HG03565 (cell line): ENCODE results near the gene SPAG9.

Experiments used
- ATAC-seq: cut with Tn5 transposase; IDR thresholded peaks from one replicate; pipeline ENCODE4 v1.9.1; 2021; ENCODE audit warnings: mild to moderate bottlenecking, moderate library complexity; ENCODE audit not compliant: unreplicated experiment

Gene SPAG9

GRCh38 chr17:50955667-50956120 lies 165.0 kb downstream of the SPAG9 start:
- no peak for ATAC-seq

DNA sequence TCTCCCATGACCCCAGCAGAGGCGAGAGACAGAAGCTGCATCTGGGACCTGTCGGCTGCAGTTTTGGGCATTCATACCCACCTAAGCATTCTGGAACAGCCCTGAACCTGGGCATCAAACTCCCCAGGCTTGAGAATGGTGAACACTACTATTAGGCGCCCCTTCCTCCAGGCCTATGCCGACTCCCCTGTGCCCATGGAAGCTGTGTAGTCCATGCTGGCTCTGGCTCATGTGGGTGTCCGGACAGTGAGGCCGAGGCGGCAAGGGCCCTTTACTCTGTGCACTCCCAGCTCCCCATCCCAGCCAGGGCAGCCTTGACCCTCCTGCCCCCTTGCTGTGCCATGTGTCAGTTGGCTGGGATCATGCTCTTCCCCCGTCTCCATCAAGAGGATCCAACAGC lies 165.5 kb downstream of the SPAG9 start:
- ATAC-seq, result no peak

DNA sequence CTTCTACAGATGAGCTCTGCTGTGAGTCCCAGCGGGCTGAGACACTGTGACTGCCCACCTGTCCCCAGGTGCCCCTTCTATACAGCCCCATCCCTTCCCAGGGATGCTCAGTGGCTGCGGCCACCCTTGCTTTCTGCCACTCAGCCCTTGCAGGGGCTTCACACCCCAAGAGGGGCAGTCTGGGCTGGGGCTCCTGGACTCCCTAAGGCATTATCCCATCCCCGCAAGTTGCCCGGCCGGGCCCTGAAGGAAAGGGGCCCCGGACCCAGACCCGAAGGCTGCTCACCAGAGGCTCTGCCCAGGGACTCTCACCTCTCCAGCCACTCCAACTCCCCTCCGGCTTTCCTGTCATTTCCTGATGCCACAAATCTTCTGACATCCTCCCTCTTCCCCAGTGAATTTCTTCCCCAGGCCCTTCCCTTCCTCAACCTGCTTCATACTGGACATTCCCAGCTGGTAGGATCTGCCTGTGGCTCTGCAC lies 166.0 kb downstream of the SPAG9 start:
- no peak for ATAC-seq

DNA sequence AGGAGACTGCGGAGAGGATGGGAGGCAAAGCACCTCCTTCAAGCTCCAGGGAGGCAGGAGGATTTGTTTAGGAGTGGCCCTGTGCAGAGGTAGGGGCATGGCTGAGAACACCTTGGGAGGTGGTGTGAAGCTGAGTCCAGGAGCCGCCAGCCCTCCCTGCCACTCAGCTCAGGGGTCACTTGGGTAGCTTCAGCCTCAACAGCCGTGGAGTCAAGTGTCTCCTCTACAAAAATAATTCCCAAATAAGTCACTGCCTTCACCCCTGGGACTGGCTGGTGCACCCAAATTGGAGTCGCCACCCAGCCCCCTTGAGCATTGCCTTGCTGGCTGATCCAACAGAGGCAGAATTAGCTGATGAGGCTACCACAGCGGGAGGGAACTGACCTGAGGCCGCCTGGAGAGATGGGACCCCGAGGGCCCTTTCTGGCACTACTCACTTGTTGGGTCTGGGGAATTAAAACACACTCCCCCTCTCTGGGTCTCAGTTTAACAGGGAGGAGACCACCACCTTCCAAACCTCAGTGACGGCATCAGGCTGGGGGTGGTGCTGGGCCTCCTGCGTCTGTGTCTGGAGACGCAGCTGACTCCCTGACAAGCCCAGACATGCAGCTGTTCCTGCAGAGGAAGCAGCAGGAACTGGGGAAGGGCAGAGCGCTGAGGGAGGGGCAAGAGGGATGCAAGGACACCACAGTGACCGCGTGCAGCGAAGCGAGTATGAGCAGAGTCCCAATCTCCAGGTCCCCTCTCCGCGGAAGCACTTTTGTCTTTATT lies 166.7 kb downstream of the SPAG9 start:
- ATAC-seq, result no peak

DNA sequence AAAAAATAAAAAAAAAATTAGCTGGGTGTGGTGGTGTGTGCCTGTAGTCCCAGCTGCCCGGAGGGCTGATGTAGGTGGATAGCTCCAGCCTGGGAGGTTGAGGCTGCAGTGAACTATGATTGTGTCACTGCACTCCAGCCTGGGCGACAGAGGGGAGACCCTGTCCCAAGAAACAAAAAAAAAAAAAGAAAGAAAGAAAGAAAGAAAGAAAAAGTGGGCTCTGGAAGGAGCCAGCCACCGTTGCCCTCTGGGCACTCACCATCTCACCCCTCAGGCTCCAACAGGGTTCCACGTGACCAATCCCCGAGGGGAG lies 167.2 kb downstream of the SPAG9 start:
- no peak for ATAC-seq

DNA sequence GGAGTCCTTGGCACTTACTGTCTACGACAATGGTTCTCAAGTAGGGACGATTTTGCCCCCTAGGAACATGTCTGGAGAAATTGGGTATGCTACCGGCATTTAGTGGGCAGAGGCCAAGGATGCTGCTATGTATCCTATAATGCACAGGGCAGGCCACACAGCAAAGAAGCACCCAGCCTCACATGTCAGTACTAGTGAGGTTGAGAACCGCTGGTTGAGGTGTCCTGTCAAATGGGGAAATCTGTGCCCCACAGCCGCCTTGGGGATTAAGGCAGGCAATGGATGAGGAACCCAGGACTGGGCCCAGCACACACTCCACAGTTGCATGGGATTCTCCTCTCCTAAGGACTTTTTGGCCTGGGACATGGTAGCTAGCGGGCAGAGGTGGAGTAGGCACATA lies 167.8 kb downstream of the SPAG9 start:
- ATAC-seq, result no peak

GRCh38 chr17:50952013-50952412 lies 168.7 kb downstream of the SPAG9 start:
- no peak for ATAC-seq

- no peak for ATAC-seq
Observed at GRCh38 chr17:50949989-50950877, 170.4 kb downstream of the SPAG9 start.

DNA sequence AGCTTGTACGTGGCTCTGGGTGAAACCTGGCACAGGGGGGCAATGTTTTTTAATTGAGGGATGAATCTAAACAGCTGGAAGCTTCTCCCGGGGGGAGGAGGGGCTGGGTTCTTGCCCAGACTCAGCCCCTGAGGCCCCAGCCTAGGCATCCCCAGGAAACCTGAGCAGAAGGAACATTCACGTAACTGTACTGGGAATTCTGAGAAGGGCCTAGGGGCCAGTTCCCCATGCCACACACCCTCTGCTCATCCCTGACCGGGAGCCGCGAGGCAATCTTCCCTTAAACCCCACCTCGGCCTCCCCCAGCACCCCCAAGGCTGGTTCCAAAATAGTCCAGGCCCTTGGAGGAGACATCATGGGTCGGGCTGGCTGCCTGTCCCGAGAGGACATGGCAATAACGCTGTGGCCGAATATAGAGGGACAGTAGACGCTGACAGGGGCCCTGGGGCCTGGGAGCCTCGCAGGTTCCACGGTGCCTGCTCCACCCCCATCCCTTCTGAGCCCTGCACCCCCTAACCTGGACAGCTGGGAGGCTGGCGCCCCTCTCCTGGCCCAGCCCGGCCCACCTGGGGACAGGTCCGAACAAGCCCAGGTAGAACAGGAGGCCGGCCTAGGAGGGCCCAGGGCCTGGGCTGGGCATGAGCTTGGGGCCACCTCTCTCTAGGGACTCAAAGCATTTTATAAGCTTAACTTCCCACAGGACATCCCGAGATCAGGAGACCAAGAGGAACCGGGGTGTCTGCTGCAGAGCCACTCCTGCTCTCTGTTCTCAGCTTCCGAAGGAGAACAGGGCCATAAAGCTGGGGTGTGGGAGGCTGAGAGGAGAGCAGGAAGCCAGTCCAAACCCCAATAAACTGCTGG lies 171.3 kb downstream of the SPAG9 start:
- no peak for ATAC-seq

DNA sequence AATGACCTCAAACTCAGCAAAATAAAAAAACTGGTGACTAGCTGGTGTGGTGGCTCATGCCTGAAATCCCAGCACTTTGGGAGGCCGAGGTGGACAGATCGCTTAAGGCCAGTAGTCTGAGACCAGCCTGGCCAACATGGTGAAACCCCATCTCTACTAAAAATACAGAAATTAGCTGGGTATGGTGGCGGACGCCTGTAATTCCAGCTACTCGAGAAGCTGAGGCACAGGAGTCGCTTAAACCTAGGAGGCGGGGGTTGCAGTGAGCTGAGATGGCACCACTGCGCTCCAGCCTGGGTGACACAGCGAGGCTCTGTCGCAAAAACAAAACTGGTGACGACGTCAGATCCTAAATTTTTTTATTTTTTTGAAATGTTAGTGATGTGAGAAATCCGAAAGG lies 172.0 kb downstream of the SPAG9 start:
- no peak for ATAC-seq

GRCh38 chr17:50947782-50948543 lies 172.7 kb downstream of the SPAG9 start:
- ATAC-seq, result no peak

DNA sequence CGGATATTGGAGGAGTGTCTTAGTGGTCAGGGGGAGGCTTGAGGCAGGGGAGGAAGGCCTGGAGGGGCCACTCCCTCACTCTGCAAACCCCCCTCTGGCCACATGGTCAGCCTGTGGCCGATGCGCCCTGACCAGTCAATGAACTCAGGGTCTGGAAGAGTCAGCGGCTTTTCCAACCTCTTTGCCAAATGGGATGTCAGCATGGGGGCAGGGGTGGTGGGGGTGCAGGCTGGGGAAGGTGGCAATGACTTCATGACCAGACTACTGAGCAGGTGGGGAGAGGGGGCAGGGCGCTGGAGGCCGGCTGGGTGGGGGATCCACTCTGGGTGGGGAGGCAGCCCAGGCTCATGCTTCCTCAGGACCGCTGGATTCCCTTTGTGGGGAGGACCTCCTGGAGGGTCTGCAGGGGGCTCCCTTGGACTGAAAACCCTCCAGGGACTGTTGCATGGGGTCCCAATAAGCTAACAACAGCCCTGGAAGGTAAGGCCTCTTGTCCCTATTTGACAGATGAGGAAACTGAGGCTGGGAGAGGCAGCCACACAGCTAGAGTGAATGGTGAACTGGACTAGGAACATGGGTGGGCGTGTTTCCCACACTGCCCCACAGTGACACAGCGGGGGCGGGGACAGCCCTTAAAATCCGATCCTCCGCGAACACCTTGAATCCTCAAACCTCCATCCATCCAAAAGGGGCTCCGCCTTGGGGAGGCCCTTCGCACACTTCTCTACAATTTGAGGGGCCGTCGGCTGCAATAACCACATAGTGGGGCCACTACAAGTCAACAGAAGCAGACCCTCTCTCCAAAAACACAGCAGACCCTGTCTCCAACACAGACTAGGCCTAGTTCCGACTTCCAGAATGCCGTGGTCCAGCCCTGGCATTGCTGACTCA lies 173.5 kb downstream of the SPAG9 start:
- no peak for ATAC-seq

DNA sequence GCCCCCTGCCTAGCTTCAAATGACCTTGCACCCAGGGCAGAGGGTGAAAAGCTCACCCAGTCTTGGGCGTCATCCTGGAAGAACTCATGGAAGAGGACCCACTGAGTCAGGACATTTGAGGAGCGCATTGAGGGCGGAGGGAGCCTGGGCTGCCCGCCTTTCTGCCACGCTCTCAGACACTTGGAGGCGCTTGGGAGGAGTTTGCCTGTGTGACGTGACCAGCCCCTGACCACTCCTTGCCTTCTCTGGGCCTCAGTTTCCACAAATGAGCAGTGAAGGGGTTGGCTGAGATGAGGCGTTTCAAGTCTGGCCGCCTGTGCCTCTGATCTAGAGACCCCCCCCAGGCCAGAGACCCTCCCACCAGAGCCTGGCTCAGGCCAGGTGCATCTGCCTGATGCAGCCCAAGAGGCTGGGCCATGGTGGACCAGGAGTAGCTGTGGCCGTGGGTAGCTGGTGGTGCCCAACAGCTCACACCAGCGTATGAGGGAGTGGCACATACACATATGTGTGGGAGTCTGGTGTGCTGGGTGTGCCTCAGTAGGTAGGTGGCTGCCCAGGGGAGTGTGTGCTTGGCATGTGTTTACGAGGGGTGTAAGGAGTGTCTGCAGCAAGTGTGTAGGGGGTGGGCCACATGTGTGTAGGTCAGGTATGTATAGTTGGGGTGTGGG lies 174.3 kb downstream of the SPAG9 start:
- no peak for ATAC-seq

DNA sequence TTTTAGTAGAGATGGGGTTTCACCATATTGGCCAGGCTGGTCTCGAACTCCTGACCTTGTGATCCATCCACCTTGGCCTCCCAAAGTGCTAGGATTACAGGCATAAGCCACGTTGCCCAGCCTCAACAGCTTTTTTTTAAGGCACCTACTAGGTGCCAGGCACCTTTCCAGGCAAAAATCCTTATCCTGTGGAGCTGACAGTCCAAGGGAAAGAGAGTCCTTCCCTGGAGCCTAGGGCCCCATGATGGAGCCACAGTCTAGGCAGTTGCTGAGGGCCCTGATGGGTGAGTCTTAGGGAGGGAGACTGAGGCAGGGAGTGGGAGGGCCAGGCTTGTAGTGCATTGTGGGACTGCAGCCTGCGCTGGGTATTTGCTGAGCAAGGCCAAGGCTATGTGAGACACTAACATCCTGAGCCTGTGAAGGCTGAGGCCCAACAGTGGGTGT lies 174.9 kb downstream of the SPAG9 start:
- ATAC-seq, result no peak

DNA sequence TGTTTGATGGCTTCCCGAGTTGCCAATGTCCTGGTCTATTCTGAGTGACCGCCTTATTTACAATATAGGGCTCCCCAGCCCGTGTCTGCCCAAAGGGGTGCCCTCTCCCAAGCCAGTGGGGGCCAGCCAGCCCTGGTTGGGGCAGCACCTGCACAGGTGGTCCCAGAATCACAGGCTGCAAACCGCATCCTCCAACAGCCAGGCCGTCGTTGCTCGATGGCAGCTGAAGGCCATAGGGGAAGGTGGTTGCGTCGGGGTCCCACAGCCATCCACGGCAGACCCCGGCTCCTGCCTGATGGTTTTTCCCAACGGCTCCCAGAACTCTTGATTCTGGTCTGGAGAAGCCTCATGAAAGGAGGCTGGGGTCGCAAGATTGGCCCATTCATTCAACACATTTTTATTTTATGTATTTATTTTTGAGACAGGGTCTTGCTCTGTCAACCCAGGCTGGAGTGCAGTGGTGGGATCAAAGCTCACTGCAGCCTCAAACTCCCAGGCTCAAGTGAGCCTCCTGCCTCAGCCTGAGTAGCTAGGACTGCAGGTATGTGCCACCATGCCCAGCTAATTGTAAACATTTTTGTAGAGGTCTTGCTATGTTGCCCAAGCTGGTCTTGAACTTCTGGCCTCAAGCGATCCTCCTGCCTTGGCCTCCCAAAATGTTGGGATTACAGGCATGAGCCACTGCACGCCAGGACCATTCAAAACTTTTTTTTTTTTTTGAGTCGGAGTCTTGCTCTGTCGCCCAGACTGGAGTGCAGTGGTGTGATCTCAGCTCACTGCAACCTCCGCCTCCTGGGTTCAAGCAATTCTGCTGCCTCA lies 175.6 kb downstream of the SPAG9 start:
- no peak for ATAC-seq

DNA sequence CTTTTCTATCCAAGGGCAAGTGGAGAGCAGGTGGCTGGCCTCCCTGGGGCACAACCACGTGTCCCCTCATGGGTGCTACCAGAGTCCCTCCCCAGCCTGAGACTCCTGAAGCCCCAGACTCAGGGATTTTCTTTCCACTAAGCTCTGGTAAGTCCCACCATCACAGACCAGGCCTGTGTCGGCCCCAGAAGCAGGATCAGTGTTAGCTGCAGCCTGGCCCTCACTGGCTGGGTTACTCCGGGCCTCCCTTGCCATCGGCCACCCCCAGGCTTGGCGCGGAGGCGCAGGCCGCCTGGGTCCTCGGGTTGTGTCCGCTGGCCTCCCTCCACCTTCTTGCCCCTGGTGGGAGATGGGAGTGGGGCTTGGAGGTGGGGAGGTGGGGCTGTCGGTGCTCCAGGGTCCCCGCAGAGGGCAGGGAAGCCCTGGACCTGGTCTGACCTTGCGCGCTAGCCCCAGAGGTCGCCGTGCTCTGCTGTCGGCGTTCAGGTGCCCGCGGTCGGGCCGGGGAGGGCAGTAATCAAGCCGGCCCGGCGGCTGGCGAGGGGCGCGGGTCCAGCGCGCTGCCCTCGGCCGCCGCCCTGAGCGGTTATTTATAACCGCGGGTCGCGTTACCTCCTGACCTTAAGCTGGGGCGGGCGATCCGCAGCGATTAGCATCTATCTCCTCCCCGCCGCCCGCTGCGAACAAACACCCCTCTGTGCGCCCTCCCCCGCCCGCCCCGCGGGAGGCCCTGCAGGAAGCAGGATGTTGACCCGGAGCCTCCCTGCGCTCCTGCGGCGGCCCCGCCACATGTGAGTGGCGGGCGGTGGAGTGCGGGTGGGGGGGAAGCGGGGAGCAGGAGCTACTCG lies 176.4 kb downstream of the SPAG9 start:
- ATAC-seq, result no peak

- ATAC-seq, result no peak
Observed at GRCh38 chr17:50943575-50943933, 177.1 kb downstream of the SPAG9 start.
